NCI-H2029 (cell line): ENCODE results near the gene ACO1.
"Not testable (repeated sequence)": the region's sequence is repeated elsewhere in the genome, so short reads cannot be mapped to it uniquely, and the experiment has no call there.

Source experiments
- DNase-seq: peaks from one replicate; lab custom pipeline; 2025; lab: John Stamatoyannopoulos, UW

ACO1 gene

DNA sequence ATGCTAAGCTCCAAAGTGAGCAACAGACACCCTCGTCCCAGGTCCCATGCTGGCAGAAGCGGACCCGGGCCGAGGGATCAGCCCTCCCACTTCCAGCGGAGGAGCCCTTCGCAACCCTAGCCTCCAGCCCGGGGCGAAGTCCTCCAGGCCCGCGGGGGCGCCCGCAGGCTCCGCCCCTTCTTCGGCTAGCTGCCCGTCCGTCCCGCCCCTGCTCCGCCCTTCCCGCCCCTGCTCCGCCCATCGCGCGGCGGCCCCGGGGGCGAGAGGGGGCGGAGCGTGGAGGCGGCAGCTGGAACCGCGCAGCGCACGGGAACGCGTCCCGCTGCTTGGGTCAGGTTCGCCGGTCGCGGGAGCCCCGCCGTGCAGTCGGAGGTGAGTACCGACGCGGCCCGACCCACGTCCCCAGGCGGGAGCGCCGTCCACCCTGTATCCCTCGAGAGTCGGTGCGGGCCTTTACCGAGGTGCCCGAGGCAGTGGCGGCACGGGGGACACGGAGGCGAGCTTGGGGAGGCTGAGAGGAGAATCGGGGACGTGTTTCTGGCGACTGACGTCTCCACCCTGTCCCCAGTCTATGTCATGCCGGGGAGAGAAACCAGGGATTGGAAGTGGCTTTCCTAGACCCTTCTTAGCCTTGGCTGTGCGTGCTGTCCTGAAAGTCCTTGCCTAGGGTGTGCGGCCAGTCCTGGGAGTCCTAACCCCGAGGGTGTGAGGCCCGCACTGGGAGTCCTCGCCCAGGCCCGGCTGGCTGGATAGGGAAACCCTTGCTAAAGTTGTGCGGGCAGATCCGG is at the start of gene ACO1:
ACO1 (plus strand) TSS at position 280 of the 788 bp plus-strand sequence. CDS start 20,864 bp downstream, outside the sequence.
- peak; percentile 72 for DNase-seq

- DNase-seq = no peak
Observed at GRCh38 chr9:32334916-32335895, 49.2 kb upstream of the ACO1 start.

DNA sequence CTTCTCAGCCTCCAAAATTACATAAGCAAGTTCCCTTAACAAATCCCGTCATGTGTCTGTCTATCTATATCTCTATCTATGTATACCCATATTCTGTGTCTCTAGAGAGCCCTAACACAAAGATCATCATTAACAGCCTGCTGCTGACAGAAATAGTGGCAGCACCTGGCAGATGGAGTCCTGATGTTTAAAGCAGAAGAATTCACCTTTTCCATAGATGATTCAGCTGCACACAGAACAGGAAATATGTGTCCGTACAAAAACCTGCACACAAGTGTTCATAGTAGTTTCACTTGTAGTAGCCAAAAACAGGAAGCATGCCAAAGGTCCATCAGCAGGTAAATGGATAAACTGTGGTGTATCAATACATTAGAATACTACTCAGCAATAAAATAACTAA is 45.0 kb upstream of the ACO1 start:
- no peak for DNase-seq

- no peak for DNase-seq
Observed at GRCh38 chr9:32340361-32340760, 44.1 kb upstream of the ACO1 start.

GRCh38 chr9:32344551-32345182 is 39.8 kb upstream of the ACO1 start:
- DNase-seq = peak; percentile 20

DNA sequence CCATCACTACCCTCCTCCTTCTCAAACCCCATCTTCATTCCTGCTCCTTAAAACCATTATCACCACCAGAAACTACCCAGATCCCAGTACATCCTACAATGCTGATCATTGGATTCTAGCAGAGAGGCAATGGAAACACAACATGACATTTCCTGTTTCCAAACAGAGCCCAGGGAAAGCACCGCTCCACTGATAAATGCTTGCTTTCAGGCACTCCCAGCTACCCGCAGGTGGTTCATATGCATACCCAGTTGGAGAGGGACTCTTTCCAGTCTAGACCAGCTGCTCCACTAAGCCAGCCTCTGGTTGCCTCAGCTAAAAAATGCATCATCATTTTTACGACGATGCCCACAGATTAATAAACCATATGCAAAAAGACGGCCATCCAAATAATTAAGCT is 39.2 kb upstream of the ACO1 start:
- no peak for DNase-seq

- DNase-seq = no peak
Observed at GRCh38 chr9:32347571-32347970, 36.9 kb upstream of the ACO1 start.

- no peak for DNase-seq
Observed at GRCh38 chr9:32348106-32348695, 36.2 kb upstream of the ACO1 start.

DNA sequence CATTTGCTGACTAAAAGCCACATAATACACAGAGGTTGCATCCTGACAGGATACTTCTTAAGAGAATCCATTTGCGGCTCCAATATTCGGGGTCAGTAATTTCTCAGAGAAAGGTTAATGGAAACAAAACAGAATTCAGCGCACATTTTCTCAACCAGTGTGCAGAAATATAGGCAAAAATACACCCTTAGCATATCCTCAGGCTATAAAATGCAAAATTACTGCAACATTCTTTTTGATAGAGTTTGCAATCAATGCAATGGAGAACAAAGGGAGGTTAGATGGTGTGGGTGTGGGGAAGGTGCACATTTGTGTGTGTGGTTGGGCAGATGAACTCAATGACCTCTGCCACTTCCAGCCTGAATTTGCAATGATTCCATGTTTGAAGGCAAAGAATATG is 35.4 kb upstream of the ACO1 start:
- no peak for DNase-seq

- no peak for DNase-seq
Observed at GRCh38 chr9:32350682-32351081, 33.8 kb upstream of the ACO1 start.

DNA sequence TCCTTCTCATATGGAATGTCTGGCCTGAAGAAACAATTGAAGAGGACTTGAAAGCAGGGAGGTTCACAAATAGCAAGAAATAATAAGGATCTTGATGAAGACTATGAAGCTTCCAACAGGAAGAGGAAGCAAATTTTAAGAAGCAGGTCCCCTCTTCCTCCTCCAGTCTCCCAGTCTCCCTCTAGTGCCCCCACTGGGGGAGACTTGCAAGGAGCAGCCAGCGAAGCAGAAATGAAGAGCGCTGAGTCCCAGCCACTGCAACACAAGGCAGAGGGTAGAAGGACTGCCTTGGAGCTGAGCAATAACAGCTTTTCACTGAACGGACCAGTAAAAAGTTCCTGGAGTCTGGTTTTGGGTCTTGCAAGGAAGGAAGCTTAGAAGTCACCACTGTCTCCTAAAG is 32.6 kb upstream of the ACO1 start:
- no peak for DNase-seq

GRCh38 chr9:32353476-32353875 is 31.0 kb upstream of the ACO1 start:
- DNase-seq = not testable (repeated sequence)

DNA sequence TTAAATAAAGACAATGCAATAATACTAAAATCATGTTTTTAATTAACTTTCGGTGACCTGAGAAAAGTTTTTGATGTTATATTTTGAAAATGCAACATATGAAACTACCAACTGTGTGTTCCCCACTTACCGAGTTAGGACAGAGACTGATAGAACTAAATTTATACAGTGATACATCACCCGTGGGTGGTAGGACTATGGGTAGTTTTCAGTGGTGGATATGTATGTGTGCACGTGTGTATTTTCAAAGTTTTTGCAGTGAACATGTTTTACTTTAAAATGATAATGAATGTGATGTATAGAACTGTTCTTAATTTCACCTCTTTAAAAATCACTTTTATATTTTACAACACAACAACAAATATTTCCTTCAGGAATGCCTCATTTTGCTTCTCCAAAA is 25.0 kb upstream of the ACO1 start:
- DNase-seq = no peak

- no peak for DNase-seq
Observed at GRCh38 chr9:32360983-32361673, 23.3 kb upstream of the ACO1 start.

DNA sequence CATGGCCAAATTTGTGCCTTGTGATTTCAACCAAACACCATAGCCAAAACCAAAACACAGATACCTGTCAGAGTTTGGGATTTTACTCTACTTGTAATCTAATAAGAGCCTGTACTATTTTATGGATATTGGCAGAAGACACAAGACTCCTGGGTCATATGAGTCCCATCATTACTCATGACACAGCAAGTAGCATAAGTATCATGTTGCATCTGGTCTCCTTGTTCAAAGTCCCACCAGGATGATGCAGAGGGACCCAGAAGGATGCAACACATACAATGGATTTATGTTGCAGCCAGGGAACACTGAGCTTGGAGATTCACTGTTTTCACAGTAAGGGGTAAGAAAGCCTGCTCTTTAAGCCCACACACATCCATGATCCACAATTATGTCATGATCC is 13.2 kb upstream of the ACO1 start:
- DNase-seq = no peak

GRCh38 chr9:32371679-32372078 is 12.8 kb upstream of the ACO1 start:
- DNase-seq = no peak

- DNase-seq = no peak
Observed at GRCh38 chr9:32376285-32376684, 8.2 kb upstream of the ACO1 start.

- peak; percentile 66 for DNase-seq
Observed at GRCh38 chr9:32378496-32378895, 5.9 kb upstream of the ACO1 start.

DNA sequence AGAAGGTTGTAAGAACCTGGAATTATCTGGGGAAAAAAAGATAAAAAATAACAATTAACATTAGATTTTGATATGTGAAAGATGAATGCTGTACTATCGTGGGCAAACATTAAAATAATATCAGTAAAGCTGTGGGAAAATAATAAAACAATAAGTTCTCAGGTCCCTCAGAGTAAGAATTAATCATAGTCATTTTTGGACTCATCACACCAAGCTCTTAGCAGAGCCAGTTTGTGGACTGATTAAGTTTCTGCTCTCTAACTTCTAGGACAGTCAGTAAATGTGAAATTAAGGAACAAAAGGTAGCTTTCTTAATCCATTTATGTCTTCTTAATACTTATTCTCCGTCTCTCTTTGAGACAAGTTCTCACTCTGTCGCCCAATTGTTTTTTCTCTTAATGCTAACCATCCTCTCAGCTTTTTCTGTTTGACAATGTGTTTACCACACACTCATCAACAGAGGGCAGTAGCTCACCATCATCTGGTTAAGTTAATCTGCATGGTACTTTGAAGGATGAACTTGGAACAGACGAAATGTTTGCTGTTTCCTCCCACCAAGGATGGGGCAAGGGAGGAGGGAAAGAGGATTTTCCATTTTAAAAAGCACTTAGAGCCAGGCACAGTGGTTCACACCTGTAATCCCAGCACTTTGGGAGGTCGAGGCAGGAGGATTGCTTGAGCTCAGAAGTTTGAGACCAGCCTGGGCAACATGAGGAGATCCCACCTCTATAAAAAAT is 5.3 kb upstream of the ACO1 start:
- peak; percentile 71 for DNase-seq

DNA sequence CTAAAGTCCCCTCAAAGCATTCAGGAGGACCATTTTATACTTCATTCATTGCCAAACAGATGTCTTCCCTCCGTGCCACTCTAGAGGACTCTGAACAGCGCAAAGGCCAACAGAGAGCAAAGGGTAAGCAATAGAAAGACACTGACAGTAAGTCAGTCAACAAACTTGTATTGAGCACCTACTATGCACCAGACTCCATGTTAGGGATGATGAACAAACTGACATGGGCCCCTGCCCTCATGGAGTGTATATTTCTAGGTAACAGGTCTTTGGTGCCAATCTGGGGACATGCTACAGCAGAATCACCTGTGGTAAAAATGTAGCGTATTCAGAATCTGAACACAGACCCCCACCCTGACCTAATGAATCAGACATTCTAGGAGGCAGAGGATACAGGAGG is 3.5 kb upstream of the ACO1 start:
- DNase-seq = no peak
